AG20443 (cell line): ENCODE data around the gene ANKRD11.

Experiments used
- DNase-seq: peaks from one replicate; pipeline ENCODE4 v3.0.0; 2012; ENCODE audit warnings: low spot score, mixed read lengths

Gene ANKRD11

GRCh38 chr16:89297156-89297874, 193.0 kb downstream of the ANKRD11 start:
- DNase-seq, result no peak

- no peak for DNase-seq
Observed at GRCh38 chr16:89295915-89296314, 194.4 kb downstream of the ANKRD11 start.

- DNase-seq, result no peak
Observed at GRCh38 chr16:89295071-89295900, 195.1 kb downstream of the ANKRD11 start.

- no peak for DNase-seq
Observed at GRCh38 chr16:89294486-89294885, 195.9 kb downstream of the ANKRD11 start.

- DNase-seq, result no peak
Observed at GRCh38 chr16:89293276-89294143, 196.9 kb downstream of the ANKRD11 start.

- no peak for DNase-seq
Observed at GRCh38 chr16:89292443-89293078, 197.8 kb downstream of the ANKRD11 start.

GRCh38 chr16:89291776-89292175, 198.6 kb downstream of the ANKRD11 start:
- no peak for DNase-seq

- no peak for DNase-seq
Observed at GRCh38 chr16:89291363-89291762, 199.0 kb downstream of the ANKRD11 start.

GRCh38 chr16:89290887-89291286, 199.5 kb downstream of the ANKRD11 start:
- DNase-seq, result no peak

GRCh38 chr16:89290472-89290871, 199.9 kb downstream of the ANKRD11 start:
- no peak for DNase-seq

- peak; percentile 97 for DNase-seq
Observed at GRCh38 chr16:89289428-89290395, 200.6 kb downstream of the ANKRD11 start.

GRCh38 chr16:89288966-89289365, 201.4 kb downstream of the ANKRD11 start:
- DNase-seq, result no peak

- no peak for DNase-seq
Observed at GRCh38 chr16:89288577-89288844, 201.8 kb downstream of the ANKRD11 start.

GRCh38 chr16:89287777-89288576, 202.4 kb downstream of the ANKRD11 start:
- no peak for DNase-seq

- DNase-seq, result no peak
Observed at GRCh38 chr16:89286096-89286495, 204.3 kb downstream of the ANKRD11 start.

- DNase-seq, result no peak
Observed at GRCh38 chr16:89285381-89285780, 205.0 kb downstream of the ANKRD11 start.

GRCh38 chr16:89283449-89283848, 206.9 kb downstream of the ANKRD11 start:
- no peak for DNase-seq

GRCh38 chr16:89282523-89282922, 207.8 kb downstream of the ANKRD11 start:
- DNase-seq, result no peak

GRCh38 chr16:89281829-89282228, 208.5 kb downstream of the ANKRD11 start:
- no peak for DNase-seq

GRCh38 chr16:89281189-89281577, 209.2 kb downstream of the ANKRD11 start:
- DNase-seq, result no peak
